Suppressor macrophage (primary cell): ENCODE data around the gene PXT1.
"Not testable (repeated sequence)": the region's sequence is repeated elsewhere in the genome, so short reads cannot be mapped to it uniquely, and the experiment has no call there.

ENCODE experiments used
- DNase-seq, 4 experiments: peaks; one replicate each; pipeline ENCODE4 v3.0.0-alpha.2; 2020 to 2022

The PXT1 gene

GRCh38 chr6:36368421-36368820 is 74.2 kb downstream of the PXT1 start:
- DNase-seq = peak in 1 of 4 experiments; percentile 19

- DNase-seq = no peak
Observed at GRCh38 chr6:36367743-36368142, 74.9 kb downstream of the PXT1 start.

- DNase-seq = peak; percentile 53 to 79 (median 68)
Observed at GRCh38 chr6:36364669-36365479, 77.8 kb downstream of the PXT1 start.

GRCh38 chr6:36364061-36364635 is 78.5 kb downstream of the PXT1 start:
- DNase-seq = not testable (repeated sequence)

GRCh38 chr6:36363371-36363752 is 79.3 kb downstream of the PXT1 start:
- not testable (repeated sequence) for DNase-seq

- DNase-seq = peak; percentile 65 to 78 (median 73)
Observed at GRCh38 chr6:36362551-36363370, 79.9 kb downstream of the PXT1 start.

- DNase-seq = no peak
Observed at GRCh38 chr6:36361071-36361470, 81.6 kb downstream of the PXT1 start.

- DNase-seq = peak; percentile 81 to 91 (median 88)
Observed at GRCh38 chr6:36360241-36361054, 82.2 kb downstream of the PXT1 start.

- no peak for DNase-seq
Observed at GRCh38 chr6:36358226-36358915, 84.3 kb downstream of the PXT1 start.

- no peak for DNase-seq
Observed at GRCh38 chr6:36357872-36358225, 84.8 kb downstream of the PXT1 start.

- DNase-seq = peak in 2 of 4 experiments; percentile 26 to 40
Observed at GRCh38 chr6:36355819-36356218, 86.8 kb downstream of the PXT1 start.

GRCh38 chr6:36353411-36353915 is 89.2 kb downstream of the PXT1 start:
- peak in 3 of 4 experiments; percentile 10 to 42 (median 22) for DNase-seq

- DNase-seq = no peak
Observed at GRCh38 chr6:36352477-36353157, 90.0 kb downstream of the PXT1 start.

GRCh38 chr6:36350681-36351571 is 91.7 kb downstream of the PXT1 start:
- DNase-seq = no peak

GRCh38 chr6:36350082-36350481 is 92.6 kb downstream of the PXT1 start:
- DNase-seq = no peak

- DNase-seq = no peak
Observed at GRCh38 chr6:36349240-36349639, 93.4 kb downstream of the PXT1 start.

GRCh38 chr6:36347621-36348020 is 95.0 kb downstream of the PXT1 start:
- no peak for DNase-seq

- DNase-seq = no peak
Observed at GRCh38 chr6:36346486-36347273, 96.0 kb downstream of the PXT1 start.
